HG03378 (cell line): Measurements from ENCODE around the gene ZNF543.

Experiments used
- ATAC-seq: cut with Tn5 transposase; IDR thresholded peaks from one replicate; pipeline ENCODE4 v1.9.1; 2021; ENCODE audit warnings: mild to moderate bottlenecking, moderate library complexity; ENCODE audit not compliant: unreplicated experiment

ZNF543 gene

GRCh38 chr19:57377498-57378146, 57.4 kb downstream of the ZNF543 start:
- no peak for ATAC-seq
